ENCODE measurements around the gene TMEFF2. TPM values are rescaled to one million over a fixed set of nuclear protein-coding genes. Genes with fewer than 3 reads are reported as not detected.

The TMEFF2 gene
- total and polyA plus RNA-seq, 4 donors: 0.08 TPM; not detected in 3

DNA sequence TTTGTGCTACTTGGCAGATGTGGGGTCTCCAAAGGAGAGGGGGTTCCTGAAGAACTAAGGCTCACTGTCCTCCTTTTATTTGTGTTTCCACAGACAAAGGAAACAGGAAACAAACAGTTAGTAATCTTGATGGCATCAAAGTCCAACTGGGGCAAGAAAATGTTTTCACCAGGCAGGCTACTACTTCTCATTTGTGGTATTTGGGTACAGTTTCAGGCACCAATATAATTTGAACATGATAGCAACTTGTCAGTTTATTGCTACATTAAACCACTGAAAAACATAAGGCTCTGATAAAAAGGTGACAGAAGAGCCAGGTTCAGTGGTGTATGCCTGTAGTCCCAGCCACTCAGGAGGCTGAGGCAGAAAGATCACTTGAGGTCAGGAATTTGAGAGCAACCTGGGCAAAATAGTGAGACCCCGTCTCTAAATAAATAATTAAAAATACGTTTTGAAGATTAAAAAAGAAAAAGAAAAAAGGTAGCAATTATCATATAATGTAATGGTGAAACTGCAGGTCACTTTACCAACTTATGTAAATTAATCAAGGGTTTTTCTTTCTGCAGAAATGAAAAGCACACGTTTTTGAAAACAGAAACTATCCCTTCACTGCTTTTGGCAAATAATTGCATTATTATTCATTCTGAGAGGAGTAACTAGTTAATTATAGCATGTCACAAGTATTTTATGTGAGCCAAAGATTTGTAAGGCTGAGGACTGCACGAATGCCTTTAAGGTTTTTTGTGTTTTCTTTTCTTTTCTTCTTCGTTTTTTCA lies 190.4 kb downstream of the TMEFF2 start:
- 67% methylated on average over 5 of the region's 5 CpGs for WGBS
- H3K27me3 ChIP-seq (ENCODE audit: control insufficient read depth in 4 of 4, insufficient read depth in 4 of 4, low read length in 3 of 4): no peaks in the 10 kb centered on the region
- no peaks in the 10 kb centered on the region for H3K4me1 ChIP-seq (ENCODE audit: control insufficient read depth in 4 of 4, insufficient read depth in 4 of 4, low read length in 3 of 4)
- H3K9ac ChIP-seq (ENCODE audit: low read depth in 1 of 2, low read length in 2 of 2): no peak overlapping the region
- H3K27ac ChIP-seq (ENCODE audit: low read depth in 1 of 2, low read length in 2 of 2): no peak overlapping the region
- no peaks in the 10 kb centered on the region for H3K9me3 ChIP-seq (ENCODE audit: control insufficient read depth in 4 of 4, low read length in 3 of 4)
- no peak for TF ChIP-seq HNF4G (IDR thresholded peaks at IDR 0.05)
- TF ChIP-seq JUND (IDR thresholded peaks at IDR 0.05): no peak
- no peak for TF ChIP-seq NR2F2 (IDR thresholded peaks at IDR 0.05)
- no peak for TF ChIP-seq TAF1 (conservative IDR thresholded peaks at IDR 0.05)
- no peak for TF ChIP-seq FOXA2 (IDR thresholded peaks at IDR 0.05)
- no peak for TF ChIP-seq EGR1 (IDR thresholded peaks at IDR 0.05; ENCODE audit: low read depth in 2 of 2)
- no peak overlapping the region for H3K4me3 ChIP-seq (ENCODE audit: low read depth in 1 of 3, low read length in 3 of 3)
- no peak for DNase-seq (ENCODE audit: low spot score)
- no peaks in the 10 kb centered on the region for H3K36me3 ChIP-seq (ENCODE audit: control insufficient read depth in 4 of 4, insufficient read depth in 3 of 4, low read depth in 1 of 4, low read length in 3 of 4)

DNA sequence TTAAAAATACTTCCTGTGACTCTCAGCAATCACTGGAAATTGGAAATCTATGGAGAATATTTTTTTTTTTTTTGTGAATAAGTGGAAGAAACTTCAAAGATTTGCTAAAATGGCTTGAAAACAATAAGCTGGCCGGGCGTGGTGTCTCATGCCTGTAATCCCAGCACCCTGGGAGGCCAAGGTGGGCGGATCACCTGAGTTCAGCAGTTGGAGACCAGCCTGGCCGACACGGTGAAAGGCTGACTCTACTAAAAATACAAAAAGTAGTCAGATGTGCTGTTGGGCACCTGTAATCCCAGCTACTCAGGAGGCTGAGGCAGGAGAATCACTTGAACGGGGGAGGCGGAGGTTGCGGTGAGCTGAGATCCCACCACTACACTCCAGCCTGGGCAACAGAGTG lies 192.3 kb downstream of the TMEFF2 start:
- 95% methylated on average over 8 of the region's 8 CpGs for WGBS
- DNase-seq (ENCODE audit: low spot score): no peak
- Histone ChIP-seq H3K27ac (ENCODE audit: low read depth in 1 of 2, low read length in 2 of 2) (no peak overlapping the region), H3K27me3 (ENCODE audit: control insufficient read depth in 4 of 4, insufficient read depth in 4 of 4, low read length in 3 of 4) (no peaks in the 10 kb centered on the region), H3K9me3 (ENCODE audit: control insufficient read depth in 4 of 4, low read length in 3 of 4) (no peaks in the 10 kb centered on the region), H3K4me1 (ENCODE audit: control insufficient read depth in 4 of 4, insufficient read depth in 4 of 4, low read length in 3 of 4) (no peaks in the 10 kb centered on the region), H3K4me3 (ENCODE audit: low read depth in 1 of 3, low read length in 3 of 3) (no peak overlapping the region), H3K9ac (ENCODE audit: low read depth in 1 of 2, low read length in 2 of 2) (no peak overlapping the region), H3K36me3 (ENCODE audit: control insufficient read depth in 4 of 4, insufficient read depth in 3 of 4, low read depth in 1 of 4, low read length in 3 of 4) (no peaks in the 10 kb centered on the region)
- no peak for TF ChIP-seq SP1 (IDR thresholded peaks at IDR 0.05)
- TF ChIP-seq, protein P1, sequence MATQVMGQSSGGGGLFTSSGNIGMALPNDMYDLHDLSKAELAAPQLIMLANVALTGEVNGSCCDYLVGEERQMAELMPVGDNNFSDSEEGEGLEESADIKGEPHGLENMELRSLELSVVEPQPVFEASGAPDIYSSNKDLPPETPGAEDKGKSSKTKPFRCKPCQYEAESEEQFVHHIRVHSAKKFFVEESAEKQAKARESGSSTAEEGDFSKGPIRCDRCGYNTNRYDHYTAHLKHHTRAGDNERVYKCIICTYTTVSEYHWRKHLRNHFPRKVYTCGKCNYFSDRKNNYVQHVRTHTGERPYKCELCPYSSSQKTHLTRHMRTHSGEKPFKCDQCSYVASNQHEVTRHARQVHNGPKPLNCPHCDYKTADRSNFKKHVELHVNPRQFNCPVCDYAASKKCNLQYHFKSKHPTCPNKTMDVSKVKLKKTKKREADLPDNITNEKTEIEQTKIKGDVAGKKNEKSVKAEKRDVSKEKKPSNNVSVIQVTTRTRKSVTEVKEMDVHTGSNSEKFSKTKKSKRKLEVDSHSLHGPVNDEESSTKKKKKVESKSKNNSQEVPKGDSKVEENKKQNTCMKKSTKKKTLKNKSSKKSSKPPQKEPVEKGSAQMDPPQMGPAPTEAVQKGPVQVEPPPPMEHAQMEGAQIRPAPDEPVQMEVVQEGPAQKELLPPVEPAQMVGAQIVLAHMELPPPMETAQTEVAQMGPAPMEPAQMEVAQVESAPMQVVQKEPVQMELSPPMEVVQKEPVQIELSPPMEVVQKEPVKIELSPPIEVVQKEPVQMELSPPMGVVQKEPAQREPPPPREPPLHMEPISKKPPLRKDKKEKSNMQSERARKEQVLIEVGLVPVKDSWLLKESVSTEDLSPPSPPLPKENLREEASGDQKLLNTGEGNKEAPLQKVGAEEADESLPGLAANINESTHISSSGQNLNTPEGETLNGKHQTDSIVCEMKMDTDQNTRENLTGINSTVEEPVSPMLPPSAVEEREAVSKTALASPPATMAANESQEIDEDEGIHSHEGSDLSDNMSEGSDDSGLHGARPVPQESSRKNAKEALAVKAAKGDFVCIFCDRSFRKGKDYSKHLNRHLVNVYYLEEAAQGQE (IDR thresholded peaks at IDR 0.05): no peak
- no peak for TF ChIP-seq HNF4G (IDR thresholded peaks at IDR 0.05)
- no peak for TF ChIP-seq HNF4A (conservative IDR thresholded peaks at IDR 0.05)
- TF ChIP-seq GABPA (IDR thresholded peaks at IDR 0.05 in 1 of 2, conservative IDR thresholded peaks at IDR 0.05 in 1 of 2): no peak
- TF ChIP-seq FOXA2 (IDR thresholded peaks at IDR 0.05): no peak
- no peak for TF ChIP-seq RXRA (IDR thresholded peaks at IDR 0.05)
- TF ChIP-seq, protein P2, sequence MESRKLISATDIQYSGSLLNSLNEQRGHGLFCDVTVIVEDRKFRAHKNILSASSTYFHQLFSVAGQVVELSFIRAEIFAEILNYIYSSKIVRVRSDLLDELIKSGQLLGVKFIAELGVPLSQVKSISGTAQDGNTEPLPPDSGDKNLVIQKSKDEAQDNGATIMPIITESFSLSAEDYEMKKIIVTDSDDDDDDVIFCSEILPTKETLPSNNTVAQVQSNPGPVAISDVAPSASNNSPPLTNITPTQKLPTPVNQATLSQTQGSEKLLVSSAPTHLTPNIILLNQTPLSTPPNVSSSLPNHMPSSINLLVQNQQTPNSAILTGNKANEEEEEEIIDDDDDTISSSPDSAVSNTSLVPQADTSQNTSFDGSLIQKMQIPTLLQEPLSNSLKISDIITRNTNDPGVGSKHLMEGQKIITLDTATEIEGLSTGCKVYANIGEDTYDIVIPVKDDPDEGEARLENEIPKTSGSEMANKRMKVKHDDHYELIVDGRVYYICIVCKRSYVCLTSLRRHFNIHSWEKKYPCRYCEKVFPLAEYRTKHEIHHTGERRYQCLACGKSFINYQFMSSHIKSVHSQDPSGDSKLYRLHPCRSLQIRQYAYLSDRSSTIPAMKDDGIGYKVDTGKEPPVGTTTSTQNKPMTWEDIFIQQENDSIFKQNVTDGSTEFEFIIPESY (IDR thresholded peaks at IDR 0.05): no peak
- TF ChIP-seq FOXA1 (IDR thresholded peaks at IDR 0.05): no peak
- TF ChIP-seq JUND (IDR thresholded peaks at IDR 0.05): no peak
- no peak for TF ChIP-seq YY1 (IDR thresholded peaks at IDR 0.05)
- no peak for TF ChIP-seq EGR1 (IDR thresholded peaks at IDR 0.05; ENCODE audit: low read depth in 2 of 2)
